ENCODE measurements around the gene DSCAM. TPM values are rescaled to one million over a fixed set of nuclear protein-coding genes. Genes with fewer than 3 reads are reported as not detected.

Gene DSCAM
- polyA plus RNA-seq, 3 donors: not detected

DNA sequence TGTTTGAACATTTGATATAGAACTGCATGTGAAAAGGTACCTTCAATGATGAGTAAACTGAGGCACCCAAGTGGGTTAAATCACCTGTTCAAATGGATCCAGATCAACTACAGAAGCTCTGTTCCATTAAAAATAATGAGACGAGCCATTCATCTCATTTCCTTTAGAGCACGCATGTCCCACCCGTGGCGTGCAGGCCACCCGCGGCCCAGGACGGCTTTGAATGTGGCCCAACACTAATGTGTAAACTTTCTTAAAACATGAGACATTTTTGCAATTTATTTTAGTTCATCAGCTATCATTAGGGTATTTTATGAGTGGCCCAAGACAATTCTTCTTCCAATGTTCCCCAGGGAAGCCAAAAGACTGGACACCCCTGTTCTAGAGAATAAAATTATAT lies 381.6 kb downstream of the DSCAM start:
- DNase-seq: no peak
- Histone ChIP-seq H3K4me1 (ENCODE audit: control insufficient read depth in 1 of 2, insufficient read depth in 2 of 2, low read length in 2 of 2) (no peaks in the 10 kb centered on the region), H3K9ac (ENCODE audit: insufficient read depth, low read length, poor library complexity, severe bottlenecking) (no peak overlapping the region), H3K4me3 (replicated peaks in 1 of 3; ENCODE audit: low read depth in 2 of 3, low read length in 3 of 3) (no peak overlapping the region), H3K4me2 (replicated peaks; ENCODE audit: extremely low read depth, low read length, poor library complexity, severe bottlenecking) (no peak overlapping the region), H3K36me3 (replicated peaks in 1 of 2; ENCODE audit: control insufficient read depth in 1 of 2, insufficient read depth in 2 of 2, low read length in 2 of 2) (no peaks in the 10 kb centered on the region), H4K20me1 (ENCODE audit: insufficient read depth, low read length) (no peaks in the 10 kb centered on the region), H3K27me3 (ENCODE audit: control insufficient read depth in 2 of 2, insufficient read depth in 2 of 2, low read length in 2 of 2) (no peaks in the 10 kb centered on the region), H3K79me2 (ENCODE audit: insufficient read depth, low read length) (no peaks in the 10 kb centered on the region), H2AFZ (ENCODE audit: insufficient read depth, low read depth, low read length, poor library complexity, severe bottlenecking) (no peak overlapping the region), H3K9me3 (replicated peaks in 1 of 2; ENCODE audit: control insufficient read depth in 1 of 2, insufficient read depth in 1 of 2, low read length in 2 of 2) (no peaks in the 10 kb centered on the region), H3K27ac (ENCODE audit: low read depth in 1 of 2, low read length in 2 of 2) (no peak overlapping the region)
- H3K36me3 Mint-ChIP-seq: no peaks in the 10 kb centered on the region
- no peak for TF ChIP-seq CTCF (IDR thresholded peaks at IDR 0.05)
- no peak overlapping the region for H3K4me3 Mint-ChIP-seq
- no peak overlapping the region for H3K27ac Mint-ChIP-seq
- 93% methylated on average over 5 of the region's 7 CpGs for WGBS (ENCODE audit: insufficient coverage)
- H3K9me3 Mint-ChIP-seq: peaks cover 0 to 2% (median 0%) of the 10 kb centered on the region in 7 donors
- intact Hi-C loops (cut with micrococcal nuclease): loop anchor here in 1 of 2 donors (5.0 kb wide), 1 partner anchor 602 kb away; no protein-coding TSS in a partner anchor
- no peaks in the 10 kb centered on the region for H3K4me1 Mint-ChIP-seq
- H3K27me3 Mint-ChIP-seq (ENCODE audit: low read depth in 3 of 3): peaks cover 1 to 7% (median 2%) of the 10 kb centered on the region in 3 donors

DNA sequence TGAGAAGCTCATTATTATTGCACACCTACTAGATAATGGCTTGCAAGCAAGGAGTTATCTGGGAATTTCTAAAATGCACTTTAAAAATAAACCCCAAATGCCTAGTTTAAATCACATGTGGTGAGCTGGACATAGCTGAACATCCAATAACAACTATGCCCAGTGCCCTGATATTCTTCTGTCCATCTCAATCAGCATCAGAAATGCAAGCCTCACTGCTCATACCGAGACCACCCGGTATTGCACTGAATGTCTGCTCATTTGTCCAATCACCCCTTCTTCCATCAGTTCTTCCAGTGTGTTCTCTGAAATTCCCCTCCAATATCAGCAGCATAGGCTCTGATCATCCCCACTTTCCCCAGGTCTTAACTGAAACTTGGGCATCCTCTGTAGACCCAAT lies 383.8 kb downstream of the DSCAM start:
- peaks cover 1 to 12% (median 1%) of the 10 kb centered on the region in 3 donors for H3K27me3 Mint-ChIP-seq (ENCODE audit: low read depth in 3 of 3)
- 93% methylated on average over 2 of the region's 2 CpGs for WGBS (ENCODE audit: insufficient coverage)
- no peak overlapping the region for H3K4me3 Mint-ChIP-seq
- Histone ChIP-seq H3K9ac (ENCODE audit: insufficient read depth, low read length, poor library complexity, severe bottlenecking) (no peak overlapping the region), H3K4me3 (replicated peaks in 1 of 3; ENCODE audit: low read depth in 2 of 3, low read length in 3 of 3) (no peak overlapping the region), H4K20me1 (ENCODE audit: insufficient read depth, low read length) (no peaks in the 10 kb centered on the region), H2AFZ (ENCODE audit: insufficient read depth, low read depth, low read length, poor library complexity, severe bottlenecking) (no peak overlapping the region), H3K27ac (ENCODE audit: low read depth in 1 of 2, low read length in 2 of 2) (no peak overlapping the region), H3K4me2 (replicated peaks; ENCODE audit: extremely low read depth, low read length, poor library complexity, severe bottlenecking) (no peak overlapping the region), H3K9me3 (replicated peaks in 1 of 2; ENCODE audit: control insufficient read depth in 1 of 2, insufficient read depth in 1 of 2, low read length in 2 of 2) (no peaks in the 10 kb centered on the region), H3K36me3 (replicated peaks in 1 of 2; ENCODE audit: control insufficient read depth in 1 of 2, insufficient read depth in 2 of 2, low read length in 2 of 2) (no peaks in the 10 kb centered on the region), H3K79me2 (ENCODE audit: insufficient read depth, low read length) (no peaks in the 10 kb centered on the region), H3K4me1 (ENCODE audit: control insufficient read depth in 1 of 2, insufficient read depth in 2 of 2, low read length in 2 of 2) (no peaks in the 10 kb centered on the region), H3K27me3 (ENCODE audit: control insufficient read depth in 2 of 2, insufficient read depth in 2 of 2, low read length in 2 of 2) (no peaks in the 10 kb centered on the region)
- H3K9me3 Mint-ChIP-seq: no peaks in the 10 kb centered on the region
- intact Hi-C loops (cut with micrococcal nuclease): no loop called here
- TF ChIP-seq CTCF (IDR thresholded peaks at IDR 0.05): no peak
- H3K27ac Mint-ChIP-seq: peak overlapping the region in 1 of 7 donors; percentile 2
- DNase-seq: no peak
- no peaks in the 10 kb centered on the region for H3K36me3 Mint-ChIP-seq
- no peaks in the 10 kb centered on the region for H3K4me1 Mint-ChIP-seq
